ENCODE measurements around the gene HMGXB4.

Gene HMGXB4

DNA sequence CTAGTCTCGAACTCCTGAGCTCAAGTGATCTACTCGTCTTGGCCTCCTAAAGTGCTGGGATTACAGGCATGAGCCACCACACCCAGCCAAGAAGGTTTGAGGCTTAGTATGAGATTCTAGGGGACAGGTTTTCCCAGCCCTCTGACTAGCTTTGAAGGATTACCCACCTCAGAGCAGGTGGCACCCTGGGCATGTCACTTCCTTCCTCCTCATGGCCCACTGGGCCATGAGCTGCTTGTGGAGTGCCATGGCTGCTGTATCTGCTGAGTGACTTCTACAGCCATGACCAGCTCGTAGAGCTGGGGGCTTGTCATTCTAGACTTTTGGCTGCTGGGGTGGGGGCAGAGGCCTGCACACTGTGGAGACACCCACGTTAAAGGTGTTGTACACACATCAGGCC, 67.5 kb downstream of the HMGXB4 start:
- DNase-seq (ENCODE audit: low read depth in 1 of 2, low spot score in 1 of 2), result no peak

DNA sequence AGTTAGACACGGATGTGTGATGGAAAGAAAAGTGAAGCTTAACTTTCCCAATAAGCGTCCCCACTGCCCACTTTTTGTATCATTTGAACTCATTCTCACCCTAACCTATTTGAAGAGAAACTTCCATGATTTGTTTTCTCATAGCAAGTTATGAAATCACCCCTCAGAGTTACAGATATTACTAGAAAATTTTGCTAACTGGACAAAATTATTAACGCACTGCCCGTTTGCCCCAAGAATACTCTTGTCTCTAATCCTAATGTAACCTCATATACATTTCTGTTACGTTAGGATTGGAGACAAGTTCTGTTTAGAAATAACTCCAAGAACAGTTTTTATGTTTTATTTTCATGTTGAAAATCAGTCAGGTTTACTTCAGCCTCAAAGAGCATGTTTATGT, 67.9 kb downstream of the HMGXB4 start:
- DNase-seq (ENCODE audit: low read depth in 1 of 2, low spot score in 1 of 2), result no peak

DNA sequence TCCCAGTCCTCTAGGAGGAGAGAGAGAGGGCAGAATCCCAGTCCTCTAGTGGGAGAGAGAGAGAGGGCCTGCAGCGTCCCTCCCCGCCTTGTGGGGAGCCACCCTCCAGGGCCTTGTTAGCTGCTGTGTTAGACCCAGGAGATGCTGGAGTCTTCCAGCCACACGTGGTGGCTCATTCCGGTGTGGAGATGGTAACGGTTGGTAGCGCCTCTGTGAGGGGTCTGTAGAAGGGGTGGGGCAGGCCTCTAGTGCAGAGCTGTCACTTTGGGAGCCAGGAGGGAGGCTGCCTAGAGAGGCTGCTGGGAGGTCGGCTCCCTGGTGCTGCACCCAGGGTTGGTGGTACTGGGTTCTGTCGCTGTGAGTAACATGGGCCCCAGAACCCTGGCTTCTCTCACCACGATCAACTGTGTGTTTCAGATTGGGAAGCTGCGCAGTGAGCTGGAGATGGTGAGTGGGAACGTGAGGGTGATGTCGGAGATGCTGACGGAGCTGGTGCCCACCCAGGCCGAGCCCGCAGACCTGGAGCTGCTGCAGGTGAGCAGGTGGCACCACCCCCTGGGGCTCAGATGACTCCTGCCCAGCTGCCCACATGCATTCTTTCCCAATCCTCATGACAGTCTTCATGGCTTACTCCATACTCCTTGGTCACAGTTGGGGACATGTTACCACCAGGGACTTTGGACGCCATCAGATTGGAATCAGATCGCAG, 69.7 kb downstream of the HMGXB4 start:
- DNase-seq (ENCODE audit: low read depth in 1 of 2, low spot score in 1 of 2), result no peak

DNA sequence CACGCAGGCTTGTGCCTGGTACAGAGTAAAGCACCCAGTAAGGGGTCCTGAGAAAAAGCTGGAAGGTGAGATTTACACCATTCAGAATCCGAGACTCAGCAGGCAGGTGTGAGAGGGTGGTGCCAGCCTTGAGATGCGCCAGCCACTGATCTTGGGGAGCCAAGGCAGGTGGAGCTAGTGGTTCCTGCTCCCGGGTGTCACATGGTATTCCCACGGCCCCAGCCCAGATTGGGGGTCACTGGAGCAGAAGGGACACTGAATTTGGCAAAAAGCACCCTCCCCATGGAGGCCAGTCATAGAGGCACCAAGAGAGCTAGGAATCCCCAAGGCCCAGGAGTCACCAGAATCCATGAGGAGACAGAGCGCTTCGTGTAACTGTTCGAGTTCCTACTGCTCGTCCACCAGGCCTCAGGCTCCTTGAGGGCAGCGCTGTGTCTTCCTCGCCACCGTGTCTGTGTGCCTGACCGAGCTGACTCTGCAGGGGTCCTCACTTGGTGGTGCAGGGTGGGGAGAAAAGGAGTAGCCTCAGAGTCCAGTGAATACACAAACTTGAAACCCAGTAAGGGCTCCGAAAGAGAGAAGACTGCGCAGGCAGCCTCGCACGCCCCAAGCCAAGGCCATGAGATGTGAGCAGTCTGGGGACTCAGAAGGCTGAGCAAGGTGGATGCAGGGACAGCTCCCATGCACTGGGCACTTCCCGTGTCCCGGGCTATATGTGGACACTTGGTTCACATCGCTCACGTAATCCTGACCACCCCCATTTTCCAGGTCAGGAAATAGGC, 70.6 kb downstream of the HMGXB4 start:
- DNase-seq (ENCODE audit: low read depth in 1 of 2, low spot score in 1 of 2), result no peak

DNA sequence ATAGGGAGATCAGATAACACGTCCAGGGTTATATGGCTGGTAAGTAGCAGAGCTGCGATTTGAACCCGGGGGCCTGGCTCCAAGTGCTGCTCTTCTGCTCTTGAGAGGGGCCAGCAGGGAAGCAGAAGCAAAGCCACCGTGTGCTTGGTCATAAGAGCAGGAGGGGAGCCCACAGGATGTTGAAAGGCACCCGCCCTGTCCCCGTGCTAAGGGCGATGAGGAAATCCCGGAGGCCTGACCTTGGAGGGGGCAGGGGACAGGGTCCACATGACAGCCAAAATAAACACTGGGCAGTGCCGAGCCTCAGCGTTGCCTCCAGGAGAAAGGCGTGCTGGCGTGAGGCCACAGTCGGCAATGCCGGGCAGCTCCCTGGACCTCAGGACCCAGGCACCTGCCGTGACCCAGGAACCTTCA, 71.2 kb downstream of the HMGXB4 start:
- DNase-seq (ENCODE audit: low read depth in 1 of 2, low spot score in 1 of 2), result no peak

DNA sequence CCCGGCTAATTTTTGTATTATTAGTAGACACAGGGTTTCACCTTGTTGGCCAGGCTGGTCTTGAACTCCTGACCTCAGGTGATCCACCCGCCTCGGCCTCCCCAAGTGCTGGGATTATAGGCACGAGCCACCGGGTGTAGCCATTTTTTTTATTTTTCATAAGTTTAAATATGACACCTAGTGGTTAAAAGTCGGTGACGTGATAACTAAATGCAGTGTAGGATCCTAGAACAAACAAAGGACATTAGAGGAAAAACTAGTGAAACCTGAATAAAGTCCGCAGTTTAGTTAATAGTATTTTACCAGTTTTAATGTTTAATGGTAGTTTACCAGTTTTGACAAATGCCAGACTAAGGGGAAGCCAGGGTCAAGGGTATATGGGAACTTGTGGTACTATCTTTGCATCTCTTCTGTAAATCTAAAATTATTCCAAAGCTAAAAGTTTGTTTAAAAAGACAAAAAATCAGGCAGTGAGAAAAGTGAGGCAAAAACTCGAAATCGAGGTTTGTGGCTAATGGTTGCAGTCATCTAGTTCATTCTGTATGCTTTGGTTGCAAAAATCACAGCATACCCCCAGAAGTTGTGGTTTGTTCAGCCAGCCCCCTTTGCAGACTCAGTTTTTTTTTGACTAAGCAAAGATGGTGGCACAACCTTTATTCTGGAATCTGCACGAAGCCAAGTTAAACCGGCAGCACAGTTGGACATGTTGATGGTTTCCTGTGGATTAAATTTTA, 72.0 kb downstream of the HMGXB4 start:
- no peak for DNase-seq (ENCODE audit: low read depth in 1 of 2, low spot score in 1 of 2)

DNA sequence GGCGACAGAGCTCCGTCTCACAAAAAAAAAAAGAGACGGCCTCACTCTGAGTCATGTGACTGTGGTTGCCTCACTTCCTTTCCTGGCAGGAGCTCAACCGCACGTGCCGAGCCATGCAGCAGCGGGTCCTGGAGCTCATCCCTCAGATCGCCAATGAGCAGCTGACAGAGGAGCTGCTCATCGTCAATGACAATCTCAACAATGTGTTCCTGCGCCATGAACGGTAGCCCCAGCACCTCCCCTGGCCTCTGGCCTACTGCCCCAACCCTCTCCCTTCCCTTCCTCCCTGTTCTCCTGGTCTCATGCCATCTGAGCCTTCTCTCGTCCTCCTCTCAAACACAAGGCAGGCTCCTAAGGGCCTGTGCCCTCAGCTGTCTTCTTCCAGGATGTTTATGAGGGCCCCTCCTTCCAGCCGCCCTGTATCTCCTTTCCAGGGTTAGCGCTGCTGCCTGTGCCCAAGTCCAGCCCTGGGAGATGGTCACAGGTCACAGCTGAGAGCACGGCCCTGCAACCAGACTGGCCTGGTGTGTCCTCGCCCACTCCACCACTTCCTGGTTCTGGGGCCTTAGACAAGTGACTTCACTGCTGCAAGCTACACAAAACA, 73.1 kb downstream of the HMGXB4 start:
- DNase-seq (ENCODE audit: low read depth in 1 of 2, low spot score in 1 of 2), result peak in 1 of 2 donors; percentile 34

DNA sequence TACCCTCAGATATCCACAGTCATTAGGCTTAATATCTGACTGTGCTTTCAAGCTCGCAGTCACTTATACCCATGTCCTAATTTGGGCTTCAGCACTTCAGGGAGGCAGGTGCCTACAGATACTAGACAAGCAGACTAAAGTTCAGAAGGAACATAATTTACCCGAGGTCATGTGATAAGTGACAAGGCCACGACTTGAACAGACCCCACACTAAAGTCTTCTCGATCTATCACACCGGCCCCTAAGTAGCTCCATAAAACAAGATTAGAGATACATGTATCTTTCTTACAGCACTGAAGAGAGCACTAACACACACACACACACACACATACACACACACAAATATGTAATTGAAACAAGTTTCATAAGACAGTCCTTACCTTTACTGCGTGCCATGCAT, 75.0 kb downstream of the HMGXB4 start:
- no peak for DNase-seq (ENCODE audit: low read depth in 1 of 2, low spot score in 1 of 2)

DNA sequence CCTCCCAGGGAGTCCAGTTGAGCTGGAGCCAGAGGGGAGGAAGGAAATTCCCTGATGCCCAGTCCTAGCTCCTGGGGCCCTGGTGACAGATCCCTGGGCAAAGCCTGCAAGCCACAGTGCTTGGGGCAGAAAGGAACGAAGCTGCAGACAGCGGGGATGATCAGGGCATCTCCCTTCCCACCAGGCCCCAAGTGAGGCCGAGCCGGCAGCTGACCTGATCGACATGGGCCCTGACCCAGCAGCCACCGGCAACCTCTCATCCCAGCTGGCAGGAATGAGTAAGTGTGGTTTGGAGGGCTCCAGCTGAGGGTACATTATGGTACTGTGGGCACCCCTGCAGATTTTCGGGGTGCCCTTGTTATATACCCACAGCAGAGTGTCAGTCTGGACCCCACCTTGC, 75.9 kb downstream of the HMGXB4 start:
- DNase-seq (ENCODE audit: low read depth in 1 of 2, low spot score in 1 of 2), result no peak

DNA sequence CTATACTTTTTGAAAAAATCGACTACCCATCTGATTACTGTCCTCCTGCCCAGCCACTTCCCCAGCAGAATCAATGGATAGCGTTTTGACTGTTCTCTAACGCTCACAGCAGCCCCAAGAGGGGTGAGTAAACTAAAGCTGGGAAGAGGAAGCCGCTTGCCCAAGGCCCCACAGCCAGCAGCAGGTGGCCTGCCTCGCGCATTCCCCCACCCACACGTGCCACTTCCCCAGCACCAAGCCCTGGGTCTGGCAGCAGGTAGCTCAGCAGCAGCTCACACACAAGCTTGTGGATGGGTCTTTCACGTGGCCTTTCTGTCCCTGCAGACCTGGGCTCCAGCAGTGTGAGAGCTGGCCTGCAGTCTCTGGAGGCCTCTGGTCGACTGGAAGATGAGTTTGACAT, 76.7 kb downstream of the HMGXB4 start:
- DNase-seq (ENCODE audit: low read depth in 1 of 2, low spot score in 1 of 2), result no peak

DNA sequence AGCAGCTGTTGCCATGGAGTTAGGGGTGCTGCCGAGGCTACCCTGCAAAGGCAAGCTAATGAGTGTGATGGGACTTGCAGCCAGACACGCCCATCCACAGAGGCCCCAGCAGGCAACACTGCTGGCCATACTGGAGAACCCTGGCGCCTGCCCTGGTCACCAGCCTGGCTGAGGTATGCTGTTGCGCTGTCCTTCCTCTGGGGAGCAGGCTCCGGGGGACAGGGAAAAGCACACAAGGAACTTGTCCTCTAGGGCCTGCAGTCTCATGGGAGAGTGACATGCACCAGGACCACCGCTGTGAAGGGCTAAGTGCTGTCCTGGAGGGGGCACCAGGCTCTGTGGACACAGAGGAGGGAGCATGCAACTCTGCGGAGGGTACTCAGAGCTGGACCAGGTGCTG, 78.2 kb downstream of the HMGXB4 start:
- no peak for DNase-seq (ENCODE audit: low read depth in 1 of 2, low spot score in 1 of 2)

DNA sequence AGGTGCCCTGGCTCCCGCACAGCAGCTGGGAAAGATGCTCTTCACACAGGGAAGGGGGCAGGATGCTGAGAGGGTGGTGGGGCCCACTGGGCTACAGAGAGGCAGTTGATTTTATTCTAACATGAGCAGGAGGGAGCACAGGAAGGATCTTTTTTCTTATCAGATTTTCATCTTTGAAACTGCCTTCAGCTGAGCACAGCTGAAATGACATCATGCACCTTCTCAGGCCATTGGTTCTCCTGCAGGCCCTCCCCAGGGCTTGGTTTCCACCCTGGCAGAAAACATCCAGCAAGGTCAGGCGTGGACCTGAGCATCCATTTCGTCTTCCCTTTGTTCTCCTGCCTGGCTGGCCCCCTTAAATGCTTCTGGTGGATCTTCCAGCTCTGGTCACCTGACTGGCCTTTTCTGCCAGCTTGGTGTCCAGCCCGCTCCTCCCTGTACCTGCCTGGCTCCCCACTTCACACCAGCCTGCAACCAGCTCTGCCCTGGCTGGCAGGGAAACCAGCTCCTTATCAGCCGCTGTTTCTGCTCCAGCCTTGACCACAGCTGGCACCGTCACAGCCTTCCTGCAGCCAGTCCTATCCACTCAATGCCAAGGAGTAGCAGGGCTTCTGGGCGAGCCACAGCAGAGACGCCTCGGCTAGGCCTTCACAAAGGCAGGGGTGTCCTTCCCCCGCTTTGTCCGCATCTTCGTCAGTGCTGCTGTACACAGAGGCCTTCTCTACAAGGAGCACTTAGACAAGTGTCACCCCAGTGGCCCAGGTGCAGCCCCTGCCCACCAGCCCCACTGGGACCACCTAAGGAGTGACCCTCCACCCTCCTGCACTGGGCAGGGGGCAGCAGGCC, 78.9 kb downstream of the HMGXB4 start:
- no peak for DNase-seq (ENCODE audit: low read depth in 1 of 2, low spot score in 1 of 2)

DNA sequence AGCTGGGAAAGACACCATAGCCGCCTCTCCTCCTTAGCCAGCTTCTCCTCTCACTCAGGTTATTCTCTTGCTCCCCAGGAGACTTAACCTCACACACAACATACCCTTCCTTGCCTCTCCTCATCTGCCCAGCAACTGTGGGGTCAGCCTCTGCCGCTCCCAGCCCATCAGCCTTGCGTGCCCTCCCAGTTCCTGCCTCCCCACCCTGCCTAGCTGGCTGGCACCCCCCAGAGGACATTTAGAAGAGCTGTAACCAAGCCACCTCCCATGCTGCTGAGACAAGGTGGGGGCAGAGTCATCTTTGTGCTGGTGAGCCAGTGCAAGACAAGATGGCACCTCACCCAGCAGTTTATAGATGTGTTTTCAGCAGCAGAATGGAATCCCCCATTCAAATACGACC, 80.6 kb downstream of the HMGXB4 start:
- no peak for DNase-seq (ENCODE audit: low read depth in 1 of 2, low spot score in 1 of 2)

DNA sequence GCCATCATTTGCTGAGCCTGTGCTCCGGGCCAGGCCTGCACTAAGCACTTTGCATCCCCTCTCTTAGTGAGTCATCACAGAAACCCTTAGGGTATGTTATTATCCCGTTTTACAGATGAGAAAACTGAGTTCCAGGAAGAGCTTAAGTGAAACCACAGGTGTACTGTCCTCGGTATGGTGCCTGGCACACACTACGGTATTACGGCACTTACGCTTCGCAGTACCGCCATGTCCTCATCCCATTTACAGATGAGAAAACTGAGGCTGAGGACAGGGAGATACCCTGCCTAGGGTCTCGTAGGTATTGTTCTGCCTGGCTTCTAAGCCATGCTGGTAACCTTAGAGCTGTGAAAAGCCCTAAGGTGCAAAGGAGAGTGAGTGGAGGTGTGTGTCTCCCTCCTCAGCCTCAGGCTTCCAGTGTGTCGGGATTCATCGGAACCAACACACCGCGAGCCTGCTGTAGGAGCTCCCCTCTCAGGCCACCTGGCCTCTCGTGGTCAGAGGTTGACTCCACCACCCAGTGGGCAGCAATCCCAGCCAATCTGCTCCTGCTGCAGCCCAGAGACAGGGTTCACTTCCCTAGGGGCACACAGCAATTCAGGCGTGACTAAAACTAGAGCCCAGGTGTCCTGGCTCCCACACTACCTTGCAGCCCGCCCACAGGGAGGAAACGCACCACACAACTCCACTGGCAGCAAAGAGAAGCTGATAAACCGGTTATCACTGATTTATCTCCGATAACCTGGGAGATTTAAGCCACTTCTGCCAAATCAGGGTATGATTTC, 84.0 kb downstream of the HMGXB4 start:
- no peak for DNase-seq (ENCODE audit: low read depth in 1 of 2, low spot score in 1 of 2)

DNA sequence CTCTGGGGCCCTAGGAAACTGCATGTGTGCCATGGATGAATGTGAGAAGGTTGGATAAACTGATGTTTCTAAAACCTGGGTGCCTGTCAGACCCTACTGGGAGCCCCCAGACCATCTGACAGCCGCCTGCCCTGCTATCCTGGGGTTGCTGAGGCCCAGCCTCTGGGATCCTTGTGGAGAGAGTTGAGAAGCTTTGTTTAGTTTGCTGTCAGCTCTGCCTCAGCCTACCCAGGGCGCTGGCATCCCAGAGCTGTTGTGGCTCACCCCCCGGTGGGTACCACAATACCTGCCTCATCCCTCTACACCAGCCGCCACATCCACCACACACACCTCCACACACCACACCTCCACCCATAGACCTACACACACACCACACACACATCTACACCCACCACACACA, 85.1 kb downstream of the HMGXB4 start:
- DNase-seq (ENCODE audit: low read depth in 1 of 2, low spot score in 1 of 2), result no peak

DNA sequence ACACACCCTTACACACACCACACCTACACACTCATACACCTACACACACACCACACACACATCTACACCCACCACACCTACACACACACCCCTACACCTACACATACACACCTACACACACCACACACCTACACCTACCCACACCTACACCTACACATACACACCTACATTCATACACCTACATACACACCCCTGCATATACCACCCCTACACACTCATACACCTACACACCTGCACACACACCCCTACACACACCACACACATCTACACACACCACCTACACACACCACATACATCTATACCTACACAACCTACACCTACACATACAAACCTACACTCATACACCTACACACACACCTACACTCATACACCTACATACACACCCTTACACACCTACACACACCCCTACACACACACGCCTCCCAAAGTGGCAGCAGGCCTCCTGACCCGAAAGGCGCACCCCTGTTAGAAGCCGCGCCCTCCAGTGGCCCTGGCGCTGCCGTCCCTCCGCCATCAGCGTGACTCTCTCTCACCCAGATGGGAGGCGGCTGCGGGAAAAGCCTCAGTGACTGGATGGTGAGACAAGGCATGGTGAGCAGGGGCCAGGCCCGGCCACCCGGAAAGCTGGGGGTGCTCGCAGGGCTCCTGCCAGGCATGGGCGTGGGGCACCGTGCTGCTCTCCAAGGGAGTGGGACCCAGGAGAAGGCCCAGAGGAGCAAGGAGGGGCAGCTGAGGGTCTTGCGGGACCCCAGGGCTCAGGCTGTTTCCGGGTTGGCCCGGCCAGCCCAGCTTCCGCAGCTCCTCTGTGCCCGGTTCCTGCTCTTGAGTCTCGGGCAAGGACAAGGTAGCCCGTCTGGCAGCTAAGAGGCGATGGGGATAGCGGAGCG, 86.6 kb downstream of the HMGXB4 start:
- no peak for DNase-seq (ENCODE audit: low read depth in 1 of 2, low spot score in 1 of 2)

DNA sequence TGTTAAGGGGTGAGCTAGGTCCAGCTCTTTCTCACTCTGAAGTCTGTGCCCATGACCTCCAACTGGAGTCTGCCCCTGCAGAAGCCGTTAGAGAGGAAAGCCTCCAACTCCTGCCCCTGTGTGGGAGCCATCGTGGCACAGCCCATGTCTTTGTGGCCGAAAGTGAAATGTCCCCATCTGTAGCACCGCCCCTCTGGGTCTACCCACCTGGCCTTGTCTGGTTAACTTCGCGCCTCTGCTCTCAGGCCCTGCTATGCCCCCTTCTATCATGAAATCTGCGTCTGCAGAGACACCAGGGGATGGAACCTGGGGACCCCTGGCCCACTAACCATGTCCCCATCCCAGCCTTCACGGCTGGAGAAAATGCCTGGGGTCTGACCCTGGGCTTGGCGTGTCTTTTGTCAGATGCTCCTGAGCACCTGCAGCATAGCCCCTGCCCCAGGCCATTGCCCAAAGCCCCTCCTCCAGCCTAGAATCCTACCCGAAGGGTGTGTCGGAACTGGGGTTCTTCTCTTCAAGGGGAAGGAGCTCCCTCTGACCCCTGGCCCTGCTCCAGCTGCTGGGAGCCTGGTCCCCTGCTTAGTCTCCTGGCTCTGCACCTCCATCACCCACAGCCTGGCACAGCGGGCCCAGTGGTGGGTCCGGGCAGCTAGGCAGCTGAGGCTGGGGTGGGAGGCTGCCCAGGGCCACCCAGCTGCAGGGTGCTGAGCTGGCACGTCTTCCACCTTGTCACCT, 87.8 kb downstream of the HMGXB4 start:
- no peak for DNase-seq (ENCODE audit: low read depth in 1 of 2, low spot score in 1 of 2)

Data from stimulated activated CD4-positive, alpha-beta T cell treated with anti-CD3 and anti-CD28 coated beads, Interleukin-15, amount 100 ng/mL, for 1 hour (primary cell).